ENCODE data around the gene FLVCR1.

The FLVCR1 gene

DNA sequence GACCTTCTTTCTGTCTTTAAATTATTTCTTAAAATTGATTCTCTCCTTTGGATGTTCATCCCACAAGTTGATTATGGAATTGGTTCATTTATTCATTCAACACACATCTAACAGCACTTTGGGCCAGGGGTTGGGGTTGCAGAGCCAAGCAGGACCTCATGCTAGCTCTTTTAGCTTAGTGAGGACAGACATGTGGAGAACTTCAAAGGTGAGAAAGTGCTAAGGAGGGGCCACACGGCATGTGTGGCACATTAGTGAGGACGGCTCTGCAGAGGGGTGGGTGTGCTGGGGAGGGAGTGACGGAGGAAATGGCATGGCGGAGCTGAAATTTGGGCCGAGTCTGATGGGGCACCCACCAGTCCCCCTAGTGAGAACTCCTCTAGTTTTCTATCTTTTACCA, 59.8 kb downstream of the FLVCR1 start:
- no peak overlapping the region for H2AK5ac ChIP-seq (ENCODE audit: low read length)
- peaks cover 2% of the 10 kb centered on the region for H3K9me3 ChIP-seq (ENCODE audit: insufficient read depth, low read depth, low read length)
- DNase-seq = no peak
- no peak overlapping the region for H3K4me2 ChIP-seq (ENCODE audit: low read length)
- H3K9ac ChIP-seq (ENCODE audit: low read length) = no peak overlapping the region
- H3K4me3 ChIP-seq (ENCODE audit: low read depth, low read length) = no peak overlapping the region
- H2BK120ac ChIP-seq (ENCODE audit: insufficient read depth, low read length, poor library complexity) = no peak overlapping the region
- H4K8ac ChIP-seq (ENCODE audit: low read depth, low read length) = no peak overlapping the region
- WGBS (ENCODE audit: extremely low coverage, insufficient coverage, insufficient read length) = no CpG with 5 or more reads among the region's 5 CpGs
- H3K14ac ChIP-seq (ENCODE audit: low read length) = no peak overlapping the region
- H3K36me3 ChIP-seq (ENCODE audit: control insufficient read depth in 1 of 2, insufficient read depth in 2 of 2, low read length in 2 of 2) = no peaks in the 10 kb centered on the region
- no peak overlapping the region for H3K4ac ChIP-seq (ENCODE audit: low read depth, low read length)
- peaks cover 7 to 9% of the 10 kb centered on the region in 2 experiments for H3K4me1 ChIP-seq (ENCODE audit: control insufficient read depth in 1 of 2, insufficient read depth in 2 of 2, low read length in 2 of 2)
- H2BK5ac ChIP-seq (ENCODE audit: low read depth, low read length, poor library complexity) = no peak overlapping the region
- no peaks in the 10 kb centered on the region for H3K79me1 ChIP-seq (ENCODE audit: low read length)
- H2AFZ ChIP-seq (ENCODE audit: insufficient read depth, low read length, poor library complexity) = no peak overlapping the region
- H3K27ac ChIP-seq (ENCODE audit: low read depth, low read length) = no peak overlapping the region
- no peaks in the 10 kb centered on the region for H3K27me3 ChIP-seq (ENCODE audit: insufficient read depth, low read length)
- H3K79me2 ChIP-seq (ENCODE audit: control insufficient read depth, insufficient read depth, low read length, poor library complexity) = no peaks in the 10 kb centered on the region
- no peak overlapping the region for H4K91ac ChIP-seq (ENCODE audit: low read depth, low read length)
- H3K18ac ChIP-seq (ENCODE audit: low read length) = no peak overlapping the region
- H2BK12ac ChIP-seq (ENCODE audit: low read length) = no peak overlapping the region
- H3K23ac ChIP-seq (ENCODE audit: low read length) = no peak overlapping the region
- no peak overlapping the region for H4K12ac ChIP-seq (ENCODE audit: low read depth, low read length)

DNA sequence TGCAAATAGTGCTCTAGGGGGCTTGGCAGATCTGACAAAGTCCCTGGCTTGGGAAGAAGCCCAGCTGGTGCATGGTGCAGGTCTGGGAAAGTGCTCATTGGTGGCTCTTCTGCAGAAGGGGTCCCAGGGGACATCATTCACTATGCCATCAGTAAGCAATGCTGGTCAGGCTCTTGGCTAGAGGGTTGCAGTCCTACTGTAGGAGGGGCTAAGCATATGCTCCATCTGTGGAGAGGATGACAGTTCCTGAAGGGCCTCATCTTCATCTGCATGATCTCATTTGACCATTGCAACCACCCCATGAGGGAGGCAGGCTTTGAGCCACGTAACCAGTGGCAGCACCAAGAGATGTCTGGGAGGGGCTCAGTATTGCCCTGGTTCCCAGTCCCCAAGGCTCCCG, 60.7 kb downstream of the FLVCR1 start:
- Histone ChIP-seq H3K36me3 (ENCODE audit: control insufficient read depth in 1 of 2, insufficient read depth in 2 of 2, low read length in 2 of 2) (no peaks in the 10 kb centered on the region), H3K18ac (ENCODE audit: low read length) (no peak overlapping the region), H3K79me1 (ENCODE audit: low read length) (no peaks in the 10 kb centered on the region), H3K27me3 (ENCODE audit: insufficient read depth, low read length) (no peaks in the 10 kb centered on the region), H3K4me1 (ENCODE audit: control insufficient read depth in 1 of 2, insufficient read depth in 2 of 2, low read length in 2 of 2) (peaks cover 7 to 9% of the 10 kb centered on the region in 2 experiments), H4K12ac (ENCODE audit: low read depth, low read length) (no peak overlapping the region), H2BK5ac (ENCODE audit: low read depth, low read length, poor library complexity) (no peak overlapping the region), H3K14ac (ENCODE audit: low read length) (no peak overlapping the region), H3K4me2 (ENCODE audit: low read length) (no peak overlapping the region), H3K79me2 (ENCODE audit: control insufficient read depth, insufficient read depth, low read length, poor library complexity) (no peaks in the 10 kb centered on the region), H2AFZ (ENCODE audit: insufficient read depth, low read length, poor library complexity) (no peak overlapping the region), H2BK120ac (ENCODE audit: insufficient read depth, low read length, poor library complexity) (no peak overlapping the region), H3K9ac (ENCODE audit: low read length) (no peak overlapping the region), H4K91ac (ENCODE audit: low read depth, low read length) (no peak overlapping the region), H3K23ac (ENCODE audit: low read length) (no peak overlapping the region), H3K9me3 (ENCODE audit: insufficient read depth, low read depth, low read length) (peaks cover 2% of the 10 kb centered on the region), H4K8ac (ENCODE audit: low read depth, low read length) (no peak overlapping the region), H2AK5ac (ENCODE audit: low read length) (no peak overlapping the region), H3K4me3 (ENCODE audit: low read depth, low read length) (no peak overlapping the region), H3K4ac (ENCODE audit: low read depth, low read length) (no peak overlapping the region), H2BK12ac (ENCODE audit: low read length) (no peak overlapping the region), H3K27ac (ENCODE audit: low read depth, low read length) (no peak overlapping the region)
- no CpG with 5 or more reads among the region's 2 CpGs for WGBS (ENCODE audit: extremely low coverage, insufficient coverage, insufficient read length)
- no peak for DNase-seq

DNA sequence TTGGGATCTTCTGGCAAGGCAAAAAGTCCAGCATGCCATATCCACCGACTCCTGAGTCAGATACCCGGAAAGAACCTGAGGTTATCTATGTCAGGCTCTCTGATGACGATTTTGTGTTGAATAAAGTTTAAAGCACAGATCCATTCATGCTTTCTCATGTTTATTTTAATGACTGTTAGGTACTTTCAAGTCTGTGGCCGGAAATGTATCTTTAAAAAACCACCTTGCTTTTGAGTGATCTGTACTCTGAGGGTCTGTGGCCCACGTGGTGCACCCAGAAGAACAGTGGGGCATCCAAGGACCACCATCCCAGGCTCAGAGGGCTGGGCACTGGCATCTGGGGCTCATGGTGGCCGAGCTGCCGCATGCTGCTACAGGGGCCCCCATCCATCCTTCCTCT, 62.2 kb downstream of the FLVCR1 start:
- Histone ChIP-seq H3K18ac (ENCODE audit: low read length) (no peak overlapping the region), H2BK12ac (ENCODE audit: low read length) (no peak overlapping the region), H4K91ac (ENCODE audit: low read depth, low read length) (no peak overlapping the region), H2AFZ (ENCODE audit: insufficient read depth, low read length, poor library complexity) (no peak overlapping the region), H3K4me2 (ENCODE audit: low read length) (no peak overlapping the region), H2AK5ac (ENCODE audit: low read length) (no peak overlapping the region), H2BK120ac (ENCODE audit: insufficient read depth, low read length, poor library complexity) (no peak overlapping the region), H4K12ac (ENCODE audit: low read depth, low read length) (no peak overlapping the region), H3K14ac (ENCODE audit: low read length) (no peak overlapping the region), H3K9ac (ENCODE audit: low read length) (no peak overlapping the region), H4K8ac (ENCODE audit: low read depth, low read length) (no peak overlapping the region), H3K79me2 (ENCODE audit: control insufficient read depth, insufficient read depth, low read length, poor library complexity) (no peaks in the 10 kb centered on the region), H3K27ac (ENCODE audit: low read depth, low read length) (no peak overlapping the region), H3K9me3 (ENCODE audit: insufficient read depth, low read depth, low read length) (peaks cover 2% of the 10 kb centered on the region), H3K4ac (ENCODE audit: low read depth, low read length) (no peak overlapping the region), H3K36me3 (ENCODE audit: control insufficient read depth in 1 of 2, insufficient read depth in 2 of 2, low read length in 2 of 2) (no peaks in the 10 kb centered on the region), H2BK5ac (ENCODE audit: low read depth, low read length, poor library complexity) (no peak overlapping the region), H3K79me1 (ENCODE audit: low read length) (no peaks in the 10 kb centered on the region), H3K27me3 (ENCODE audit: insufficient read depth, low read length) (no peaks in the 10 kb centered on the region), H3K4me3 (ENCODE audit: low read depth, low read length) (no peak overlapping the region), H3K23ac (ENCODE audit: low read length) (no peak overlapping the region), H3K4me1 (ENCODE audit: control insufficient read depth in 1 of 2, insufficient read depth in 2 of 2, low read length in 2 of 2) (peaks cover 7 to 9% of the 10 kb centered on the region in 2 experiments)
- no CpG with 5 or more reads among the region's 7 CpGs for WGBS (ENCODE audit: extremely low coverage, insufficient coverage, insufficient read length)
- DNase-seq = no peak

DNA sequence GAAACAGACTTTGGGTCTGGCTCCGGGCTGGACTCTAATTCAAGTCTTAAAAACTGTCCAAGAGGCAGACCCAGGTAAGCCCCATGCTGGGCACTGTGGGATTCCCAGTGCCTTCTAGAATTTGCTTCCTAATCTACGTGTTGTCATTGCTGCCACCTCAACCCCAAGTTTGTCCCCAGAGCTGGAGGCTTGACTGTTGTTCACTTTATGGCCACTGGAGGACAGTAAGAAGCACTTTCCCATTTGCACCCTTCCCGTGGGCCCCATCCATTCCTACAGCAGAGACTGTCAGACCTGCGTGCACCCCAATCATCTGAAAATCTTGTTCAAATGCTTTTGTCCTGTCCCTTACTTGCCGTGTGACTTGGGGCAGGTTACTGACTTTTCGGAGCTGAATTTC, 62.8 kb downstream of the FLVCR1 start:
- H3K79me2 ChIP-seq (ENCODE audit: control insufficient read depth, insufficient read depth, low read length, poor library complexity) = no peaks in the 10 kb centered on the region
- H3K27ac ChIP-seq (ENCODE audit: low read depth, low read length) = no peak overlapping the region

More for the DNA sequence above, 62.8 kb downstream of the FLVCR1 start:
- no peak overlapping the region for H3K18ac ChIP-seq (ENCODE audit: low read length)
- H3K27me3 ChIP-seq (ENCODE audit: insufficient read depth, low read length) = no peaks in the 10 kb centered on the region
- no peak overlapping the region for H2BK12ac ChIP-seq (ENCODE audit: low read length)
- H4K8ac ChIP-seq (ENCODE audit: low read depth, low read length) = no peak overlapping the region
- H4K91ac ChIP-seq (ENCODE audit: low read depth, low read length) = no peak overlapping the region
- peaks cover 2% of the 10 kb centered on the region for H3K9me3 ChIP-seq (ENCODE audit: insufficient read depth, low read depth, low read length)
- H2BK5ac ChIP-seq (ENCODE audit: low read depth, low read length, poor library complexity) = no peak overlapping the region
- H3K9ac ChIP-seq (ENCODE audit: low read length) = no peak overlapping the region
- DNase-seq = no peak
- no peak overlapping the region for H3K4me3 ChIP-seq (ENCODE audit: low read depth, low read length)
- no peaks in the 10 kb centered on the region for H3K79me1 ChIP-seq (ENCODE audit: low read length)
- H2BK120ac ChIP-seq (ENCODE audit: insufficient read depth, low read length, poor library complexity) = no peak overlapping the region
- no peaks in the 10 kb centered on the region for H3K36me3 ChIP-seq (ENCODE audit: control insufficient read depth in 1 of 2, insufficient read depth in 2 of 2, low read length in 2 of 2)
- H2AK5ac ChIP-seq (ENCODE audit: low read length) = no peak overlapping the region
- no peak overlapping the region for H3K4me2 ChIP-seq (ENCODE audit: low read length)
- no CpG with 5 or more reads among the region's 6 CpGs for WGBS (ENCODE audit: extremely low coverage, insufficient coverage, insufficient read length)
- H2AFZ ChIP-seq (ENCODE audit: insufficient read depth, low read length, poor library complexity) = no peak overlapping the region
- H3K4me1 ChIP-seq (ENCODE audit: control insufficient read depth in 1 of 2, insufficient read depth in 2 of 2, low read length in 2 of 2) = peaks cover 7 to 9% of the 10 kb centered on the region in 2 experiments
- no peak overlapping the region for H4K12ac ChIP-seq (ENCODE audit: low read depth, low read length)
- H3K14ac ChIP-seq (ENCODE audit: low read length) = no peak overlapping the region
- no peak overlapping the region for H3K23ac ChIP-seq (ENCODE audit: low read length)
- no peak overlapping the region for H3K4ac ChIP-seq (ENCODE audit: low read depth, low read length)

All from trophoblast cell (in vitro differentiated cells and primary cell).